ENCODE measurements around the gene TUBA1C. TPM values are rescaled to one million over a fixed set of nuclear protein-coding genes. Genes with fewer than 3 reads are reported as not detected.

Gene TUBA1C
- total and polyA plus RNA-seq, 4 experiments from 2014 or later: 50.6 to 58.0 (median 53.4) TPM

GRCh38 chr12:49283541-49284429 lies 18.9 kb downstream of the TUBA1C start:
- H3K27me3 Mint-ChIP-seq: peaks cover 19 to 26% of the 10 kb centered on the region in 2 donors
- no peaks in the 10 kb centered on the region for H3K9me3 Mint-ChIP-seq
- H3K4me3 ChIP-seq (ENCODE audit: low read length in 2 of 2): no peak overlapping the region
- intact Hi-C loops (cut with micrococcal nuclease): no loop called here
- no peaks in the 10 kb centered on the region for H3K9me3 ChIP-seq (ENCODE audit: control insufficient read depth in 1 of 2, low read length in 2 of 2)
- no peak overlapping the region for H3K27ac ChIP-seq (ENCODE audit: low read depth, low read length)
- CTCF ChIA-PET (ENCODE audit: partially characterized antibody): interaction anchor here (0.9 to 3.9 kb wide), 4 partner anchors 59 to 230 kb away, joined by 3 to 17 read pairs (median 4); partner anchors contain the start of gene DNAJC22
- DNase-seq: no peak
- H3K4me3 Mint-ChIP-seq: no peak overlapping the region
- no peaks in the 10 kb centered on the region for H3K36me3 Mint-ChIP-seq
- no peak overlapping the region for H3K27ac Mint-ChIP-seq
- H3K4me1 ChIP-seq (ENCODE audit: insufficient read depth, low read length): no peaks in the 10 kb centered on the region
- H3K36me3 ChIP-seq (ENCODE audit: insufficient read depth, low read length): no peaks in the 10 kb centered on the region
- H3K4me1 Mint-ChIP-seq: peaks cover 0 to 4% (median 2%) of the 10 kb centered on the region in 4 donors
- POLR2A ChIA-PET (ENCODE audit: partially characterized antibody): interaction anchor here (0.5 to 0.6 kb wide), 2 partner anchors 17 to 60 kb away, joined by 3 to 6 read pairs; no protein-coding TSS in a partner anchor
- no peaks in the 10 kb centered on the region for H3K27me3 ChIP-seq (ENCODE audit: insufficient read depth, low read length)

GRCh38 chr12:49284672-49285071 lies 19.8 kb downstream of the TUBA1C start:
- Mint-ChIP-seq H3K27me3 (peaks cover 19 to 29% of the 10 kb centered on the region in 2 donors), H3K9me3 (no peaks in the 10 kb centered on the region), H3K27ac (no peak overlapping the region), H3K4me1 (peaks cover 0 to 4% (median 2%) of the 10 kb centered on the region in 4 donors), H3K4me3 (no peak overlapping the region), H3K36me3 (no peaks in the 10 kb centered on the region)
- ChIA-PET CTCF (ENCODE audit: partially characterized antibody) (interaction anchor here (0.9 to 3.9 kb wide), 5 partner anchors 10 to 229 kb away, joined by 3 to 17 read pairs (median 5); partner anchors contain the start of genes DNAJC22 and PRPH), POLR2A (ENCODE audit: partially characterized antibody) (no interaction called here)
- intact Hi-C loops (cut with micrococcal nuclease): no loop called here
- Histone ChIP-seq H3K36me3 (ENCODE audit: insufficient read depth, low read length) (no peaks in the 10 kb centered on the region), H3K4me1 (ENCODE audit: insufficient read depth, low read length) (no peaks in the 10 kb centered on the region), H3K27ac (ENCODE audit: low read depth, low read length) (no peak overlapping the region), H3K27me3 (ENCODE audit: insufficient read depth, low read length) (no peaks in the 10 kb centered on the region), H3K4me3 (ENCODE audit: low read length in 2 of 2) (no peak overlapping the region), H3K9me3 (ENCODE audit: control insufficient read depth in 1 of 2, low read length in 2 of 2) (no peaks in the 10 kb centered on the region)
- DNase-seq: no peak

- no peak for DNase-seq
- H3K4me3 ChIP-seq (ENCODE audit: low read length in 2 of 2): no peak overlapping the region
- no peaks in the 10 kb centered on the region for H3K9me3 ChIP-seq (ENCODE audit: control insufficient read depth in 1 of 2, low read length in 2 of 2)
- Mint-ChIP-seq H3K27me3 (peaks cover 19 to 20% of the 10 kb centered on the region in 2 donors), H3K4me3 (no peak overlapping the region), H3K36me3 (no peaks in the 10 kb centered on the region), H3K4me1 (peaks cover 0 to 4% (median 2%) of the 10 kb centered on the region in 4 donors), H3K27ac (no peak overlapping the region), H3K9me3 (no peaks in the 10 kb centered on the region)
- no peaks in the 10 kb centered on the region for H3K36me3 ChIP-seq (ENCODE audit: insufficient read depth, low read length)
- no peaks in the 10 kb centered on the region for H3K27me3 ChIP-seq (ENCODE audit: insufficient read depth, low read length)
- intact Hi-C loops (cut with micrococcal nuclease): loop anchor here (1.0 kb wide), 6 partner anchors 8 to 419 kb away; partner anchors contain the start of genes C1QL4 and FMNL3
- ChIA-PET CTCF (ENCODE audit: partially characterized antibody) (interaction anchor here (0.9 to 7.5 kb wide), 12 partner anchors 7 to 228 kb away, joined by 3 to 70 read pairs (median 12); partner anchors contain the start of genes C1QL4, DNAJC22 and PRPH), POLR2A (ENCODE audit: partially characterized antibody) (interaction anchor here (1.4 kb wide), 1 partner anchor 54 kb away, joined by 6 read pairs; no protein-coding TSS in a partner anchor)
- H3K4me1 ChIP-seq (ENCODE audit: insufficient read depth, low read length): no peaks in the 10 kb centered on the region
- no peak overlapping the region for H3K27ac ChIP-seq (ENCODE audit: low read depth, low read length)
These were observed 23.0 kb downstream of the TUBA1C start for GRCh38 chr12:49287876-49288275.

GRCh38 chr12:49288412-49288853 lies 23.6 kb downstream of the TUBA1C start:
- Histone ChIP-seq H3K4me1 (ENCODE audit: insufficient read depth, low read length) (no peaks in the 10 kb centered on the region), H3K27ac (ENCODE audit: low read depth, low read length) (no peak overlapping the region), H3K4me3 (ENCODE audit: low read length in 2 of 2) (no peak overlapping the region), H3K36me3 (ENCODE audit: insufficient read depth, low read length) (no peaks in the 10 kb centered on the region), H3K27me3 (ENCODE audit: insufficient read depth, low read length) (no peaks in the 10 kb centered on the region), H3K9me3 (ENCODE audit: control insufficient read depth in 1 of 2, low read length in 2 of 2) (no peaks in the 10 kb centered on the region)
- H3K27ac Mint-ChIP-seq: peak overlapping the region in 1 of 7 donors; percentile 36
- no peaks in the 10 kb centered on the region for H3K9me3 Mint-ChIP-seq
- H3K27me3 Mint-ChIP-seq: peaks cover 20% of the 10 kb centered on the region in 2 donors
- DNase-seq: peak; percentile 61 to 75 (median 68)
- H3K36me3 Mint-ChIP-seq: no peaks in the 10 kb centered on the region
- ChIA-PET CTCF (ENCODE audit: partially characterized antibody) (interaction anchor here (0.6 to 7.5 kb wide), 23 partner anchors 9 to 300 kb away, joined by 3 to 70 read pairs (median 7); partner anchors contain the start of genes C1QL4, DNAJC22, TROAP and TUBA1C), POLR2A (ENCODE audit: partially characterized antibody) (interaction anchor here (0.8 to 1.4 kb wide), 2 partner anchors 54 to 58 kb away, joined by 3 to 6 read pairs; partner anchors contain the start of gene DNAJC22)
- peaks cover 0 to 4% (median 2%) of the 10 kb centered on the region in 4 donors for H3K4me1 Mint-ChIP-seq
- no peak overlapping the region for H3K4me3 Mint-ChIP-seq
- intact Hi-C loops (cut with micrococcal nuclease): loop anchor here (1.0 kb wide), 6 partner anchors 8 to 419 kb away; partner anchors contain the start of genes C1QL4 and FMNL3

- H3K9me3 ChIP-seq (ENCODE audit: control insufficient read depth in 1 of 2, low read length in 2 of 2): no peaks in the 10 kb centered on the region
- Mint-ChIP-seq H3K4me1 (peaks cover 0 to 4% (median 2%) of the 10 kb centered on the region in 4 donors), H3K9me3 (no peaks in the 10 kb centered on the region), H3K4me3 (no peak overlapping the region), H3K36me3 (no peaks in the 10 kb centered on the region), H3K27ac (no peak overlapping the region), H3K27me3 (peaks cover 20 to 24% of the 10 kb centered on the region in 2 donors)
- POLR2A ChIA-PET (ENCODE audit: partially characterized antibody): interaction anchor here (0.8 to 1.4 kb wide), 2 partner anchors 53 to 58 kb away, joined by 3 to 6 read pairs; partner anchors contain the start of gene DNAJC22
- no peak overlapping the region for H3K27ac ChIP-seq (ENCODE audit: low read depth, low read length)
- no peaks in the 10 kb centered on the region for H3K27me3 ChIP-seq (ENCODE audit: insufficient read depth, low read length)
- no peaks in the 10 kb centered on the region for H3K4me1 ChIP-seq (ENCODE audit: insufficient read depth, low read length)
- CTCF ChIA-PET (ENCODE audit: partially characterized antibody): interaction anchor here (0.6 to 7.5 kb wide), 24 partner anchors 8 to 301 kb away, joined by 3 to 70 read pairs (median 6); partner anchors contain the start of genes C1QL4, DNAJC22, TROAP and TUBA1C
- intact Hi-C loops (cut with micrococcal nuclease): loop anchor here (1.0 kb wide), 6 partner anchors 7 to 418 kb away; partner anchors contain the start of genes C1QL4 and FMNL3
- no peak for DNase-seq
- H3K36me3 ChIP-seq (ENCODE audit: insufficient read depth, low read length): no peaks in the 10 kb centered on the region
- H3K4me3 ChIP-seq (ENCODE audit: low read length in 2 of 2): no peak overlapping the region
These were observed 24.2 kb downstream of the TUBA1C start for GRCh38 chr12:49288922-49289555.

GRCh38 chr12:49292729-49293055 lies 27.8 kb downstream of the TUBA1C start:
- ChIA-PET POLR2A (ENCODE audit: partially characterized antibody) (no interaction called here), CTCF (ENCODE audit: partially characterized antibody) (interaction anchor here (0.7 to 7.5 kb wide), 5 partner anchors 45 to 222 kb away, joined by 3 to 70 read pairs (median 9); partner anchors contain the start of genes C1QL4 and DNAJC22)
- Histone ChIP-seq H3K27me3 (ENCODE audit: insufficient read depth, low read length) (peaks cover 25% of the 10 kb centered on the region), H3K27ac (ENCODE audit: low read depth, low read length) (no peak overlapping the region), H3K4me1 (ENCODE audit: insufficient read depth, low read length) (peaks cover 18% of the 10 kb centered on the region), H3K4me3 (ENCODE audit: low read length in 2 of 2) (no peak overlapping the region), H3K9me3 (ENCODE audit: control insufficient read depth in 1 of 2, low read length in 2 of 2) (no peaks in the 10 kb centered on the region), H3K36me3 (ENCODE audit: insufficient read depth, low read length) (no peaks in the 10 kb centered on the region)
- no peak for DNase-seq
- Mint-ChIP-seq H3K4me1 (peaks cover 4 to 17% (median 14%) of the 10 kb centered on the region in 4 donors), H3K27me3 (peaks cover 26 to 33% of the 10 kb centered on the region in 2 donors), H3K27ac (no peak overlapping the region), H3K36me3 (no peaks in the 10 kb centered on the region), H3K9me3 (no peaks in the 10 kb centered on the region), H3K4me3 (no peak overlapping the region)
- intact Hi-C loops (cut with micrococcal nuclease): no loop called here
